B cell (primary cell): ENCODE measurements around the gene ZNF774. TPM values are rescaled to one million over a fixed set of nuclear protein-coding genes. Genes with fewer than 3 reads are reported as not detected.

Source experiments
- ATAC-seq: fragments of 200-7000 bp; cut with Tn5 transposase; one replicate; pipeline ENCODE4 v1.10.0; 2021; ENCODE audit warnings: low read depth, mild to moderate bottlenecking, moderate number of reproducible peaks, moderate library complexity
- CTCF ChIA-PET: fragments of 350-600 bp; sonication (Branson Sonifier 250); formaldehyde crosslinking; loops from one replicate; lab custom pipeline; 2021; ENCODE audit warnings: antibody characterized with exemption, inconsistent platforms; lab: Charles Lee
- POLR2A ChIA-PET: fragments of 350-600 bp; sonication (Branson Sonifier 250); formaldehyde crosslinking; loops from one replicate; lab custom pipeline; 2021; ENCODE audit warnings: antibody characterized with exemption; lab: Charles Lee
- DNase-seq: peaks from one replicate; pipeline ENCODE4 v3.0.0; 2013
- H2AFZ ChIP-seq: 2 replicates; pipeline ENCODE4 v1.6.1; 2012; ENCODE audit warnings: mild to moderate bottlenecking, low read depth, low read length; ENCODE audit not compliant: insufficient read depth, poor library complexity, severe bottlenecking
- H3K27ac ChIP-seq, 2 donors: 1 replicate in 1 of 2; 2 replicates in 1 of 2; pipeline ENCODE4 v1.5.1; 2012 to 2013; ENCODE audit warnings: low read length in 2 of 2, mild to moderate bottlenecking in 2 of 2, moderate library complexity in 1 of 2
- H3K27me3 ChIP-seq, 4 experiments: fragments of 200-600 bp in 1 of 4; sonication (generic) in 1 of 4; replicated peaks in 1 of 4; 1 replicate in 2 of 4; 2 replicates in 2 of 4; pipeline versions ENCODE4 v1.6.1 to v1.7.0; 2013 to 2016; ENCODE audit warnings: low read length in 3 of 4, mild to moderate bottlenecking in 2 of 4, mixed read lengths in 1 of 4, moderate library complexity in 1 of 4; ENCODE audit not compliant: insufficient read depth in 4 of 4, control insufficient read depth in 3 of 4; ENCODE audit errors: control extremely low read depth in 1 of 4
- H3K36me3 ChIP-seq, 2 experiments: replicated peaks in 1 of 2; 1 replicate in 1 of 2; 2 replicates in 1 of 2; pipeline versions ENCODE4 v1.6.1 to v1.7.1; 2013; ENCODE audit warnings: low read length in 1 of 2; ENCODE audit not compliant: insufficient read depth in 2 of 2, control insufficient read depth in 1 of 2; ENCODE audit errors: control extremely low read depth in 1 of 2, extremely low read depth in 1 of 2
- H3K4me1 ChIP-seq, 2 donors: fragments of 200-600 bp in 1 of 2; sonication (generic) in 1 of 2; 1 replicate in 1 of 2; 2 replicates in 1 of 2; pipeline versions ENCODE4 v1.5.1 to v1.6.1; 2013 to 2017; ENCODE audit warnings: low read length in 2 of 2; ENCODE audit not compliant: control insufficient read depth in 2 of 2, insufficient read depth in 2 of 2
- H3K4me2 ChIP-seq: replicated peaks from 2 replicates; pipeline ENCODE3; 2012; ENCODE audit warnings: mild to moderate bottlenecking, low read depth, low read length; ENCODE audit not compliant: poor library complexity, severe bottlenecking
- H3K4me3 ChIP-seq, 5 experiments: fragments of 200-600 bp in 1 of 5; sonication (generic) in 1 of 5; 1 replicate in 3 of 5; 2 replicates in 2 of 5; pipeline versions ENCODE4 v1.5.1 to v1.7.0; 2011 to 2016; ENCODE audit warnings: low read length in 4 of 5, mild to moderate bottlenecking in 4 of 5, low read depth in 2 of 5, control low read depth in 1 of 5, moderate library complexity in 1 of 5; ENCODE audit not compliant: insufficient read depth in 1 of 5; ENCODE audit errors: control extremely low read depth in 1 of 5, extremely low read depth in 1 of 5
- H3K79me2 ChIP-seq: fragments of 200-600 bp; sonication (generic); one replicate; pipeline ENCODE4 v1.6.0; 2016; ENCODE audit warnings: low read length; ENCODE audit not compliant: control insufficient read depth, insufficient read depth
- H3K9ac ChIP-seq: fragments of 200-600 bp; sonication (generic); 2 replicates; pipeline ENCODE4 v1.6.1; 2017; ENCODE audit warnings: mild to moderate bottlenecking, low read length, moderate library complexity
- H3K9me3 ChIP-seq, 3 donors: one replicate each; pipeline versions ENCODE4 v1.6.1 to v1.7.1; 2013; ENCODE audit warnings: low read length in 2 of 3; ENCODE audit not compliant: control insufficient read depth in 2 of 3, insufficient read depth in 1 of 3; ENCODE audit errors: control extremely low read depth in 1 of 3
- H4K20me1 ChIP-seq: 2 replicates; pipeline ENCODE4 v1.6.0; 2012; ENCODE audit warnings: mild to moderate bottlenecking, low read length; ENCODE audit not compliant: insufficient read depth, control insufficient read depth, poor library complexity, severe bottlenecking
- H3K27ac Mint-ChIP-seq: one replicate; pipeline ENCODE4 v1.8.0; 2021; ENCODE audit warnings: mixed read lengths
- H3K27me3 Mint-ChIP-seq: one replicate; pipeline ENCODE4 v1.8.0; 2021; ENCODE audit warnings: mixed read lengths
- H3K4me1 Mint-ChIP-seq: one replicate; pipeline ENCODE4 v1.8.0; 2021; ENCODE audit warnings: mixed read lengths
- H3K4me3 Mint-ChIP-seq: one replicate; pipeline ENCODE4 v1.8.0; 2021; ENCODE audit warnings: mixed read lengths
- H3K9me3 Mint-ChIP-seq: one replicate; pipeline ENCODE4 v1.8.0; 2022; ENCODE audit warnings: mixed read lengths; ENCODE audit not compliant: insufficient read depth
- CTCF ChIP-seq: fragments of 200-600 bp; IDR thresholded peaks from one replicate; pipeline ENCODE4 v1.8.0; 2022; ENCODE audit warnings: antibody characterized with exemption, mild to moderate bottlenecking
- EZH2 ChIP-seq: IDR thresholded peaks from 2 replicates; pipeline ENCODE4 v1.6.1; 2012; ENCODE audit warnings: borderline replicate concordance, low read depth, mild to moderate bottlenecking, moderate library complexity, low read length; ENCODE audit not compliant: insufficient read depth, poor library complexity, severe bottlenecking
- WGBS: methylation state at CpG from one replicate; pipeline ENCODE4 v1.1.5; 2013; ENCODE audit warnings: missing lambda C conversion rate; ENCODE audit not compliant: insufficient coverage; 5-methylcytosine and 5-hydroxymethylcytosine counted together
- intact Hi-C: fragments of 100-400 bp; cut with micrococcal nuclease; formaldehyde crosslinking; loops from one replicate; pipeline ENCODE4 v1.10.0; 2022
- polyA plus RNA-seq: library from polyadenylated mRNA; depleted of rRNA; stranded (reverse); fragments of >200 nt; gene quantifications from 2 replicates; pipeline ENCODE4 v1.2.3, GENCODE V29; 2012
- total RNA-seq, 2 donors: library from RNA; stranded (reverse); fragments of 120-200 nt in 1 of 2; gene quantifications; 1 replicate in 1 of 2; 2 replicates in 1 of 2; pipeline versions ENCODE4 v1.2.3 to v1.2.4, GENCODE V29; 2013 to 2022

Gene ZNF774
- total and polyA plus RNA-seq, 2 donors (not counting 1 experiment from before 2014, with no cell fraction given): 0.19 to 0.54 TPM

DNA sequence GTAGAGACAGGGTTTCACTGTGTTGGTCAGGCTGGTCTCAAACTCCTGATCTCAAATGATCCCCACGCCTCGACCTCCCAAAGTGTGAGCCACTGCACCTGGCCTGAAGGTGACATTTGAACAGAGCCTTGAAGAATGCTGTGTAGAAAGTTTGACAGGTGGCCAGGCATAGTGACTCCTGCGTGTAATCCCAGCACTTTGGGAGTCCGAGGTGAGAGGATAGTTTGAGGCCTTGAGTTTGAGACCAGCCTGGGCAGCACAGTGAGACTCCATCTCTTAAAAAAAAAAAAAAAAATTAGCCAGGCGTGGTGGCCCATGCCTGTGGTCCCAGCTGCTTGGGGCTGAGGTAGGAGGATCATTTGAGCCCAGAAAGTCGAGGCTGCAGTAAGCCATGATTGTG lies 37.4 kb downstream of the ZNF774 start:
- Histone ChIP-seq H3K4me2 (peak overlapping the region; percentile 94), H3K27ac (no peak overlapping the region), H3K9me3 (no peaks in the 10 kb centered on the region), H2AFZ (no peak overlapping the region), H3K4me1 (peaks cover 29% of the 10 kb centered on the region in 2 donors), H3K4me3 (peak overlapping the region in 4 of 5 experiments; percentile 72 to 93 (median 88)), H3K79me2 (peaks cover 63% of the 10 kb centered on the region), H3K27me3 (no peaks in the 10 kb centered on the region), H3K36me3 (peaks cover 0 to 13% of the 10 kb centered on the region in 2 experiments), H4K20me1 (peaks cover 30% of the 10 kb centered on the region), H3K9ac (peak overlapping the region; percentile 91)
- Mint-ChIP-seq H3K27me3 (no peaks in the 10 kb centered on the region), H3K4me1 (peaks cover 50% of the 10 kb centered on the region), H3K4me3 (peak overlapping the region; percentile 90), H3K9me3 (no peaks in the 10 kb centered on the region), H3K27ac (peak overlapping the region; percentile 64)
- 84% methylated on average over 4 of the region's 6 CpGs for WGBS
- ATAC-seq (no peak), DNase-seq (no peak)
- intact Hi-C loops: loop anchor here (10.0 kb wide), 2 partner anchors 45 to 205 kb away; no protein-coding TSS in a partner anchor
- TF ChIP-seq CTCF (no peak), EZH2 (no peak)
- POLR2A ChIA-PET: interaction anchor here (0.7 to 1.9 kb wide), 2 partner anchors 9 to 102 kb away, joined by 3 to 4 read pairs; no protein-coding TSS in a partner anchor
- CTCF ChIA-PET: interaction anchor here (1.0 to 2.2 kb wide), 3 partner anchors 11 to 542 kb away, joined by 3 to 8 read pairs (median 4); partner anchors contain the start of gene ZNF774

GRCh38 chr15:90393040-90393439 lies 41.0 kb downstream of the ZNF774 start:
- Mint-ChIP-seq H3K27ac (no peak overlapping the region), H3K4me3 (no peak overlapping the region), H3K27me3 (no peaks in the 10 kb centered on the region), H3K4me1 (peaks cover 71% of the 10 kb centered on the region), H3K9me3 (no peaks in the 10 kb centered on the region)
- no peak overlapping the region for H3K27ac ChIP-seq
- no peak for TF ChIP-seq CTCF
- TF ChIP-seq EZH2: no peak
- no peak overlapping the region for H3K4me3 ChIP-seq
- H3K36me3 ChIP-seq: peaks cover 0 to 17% of the 10 kb centered on the region in 2 experiments
- ATAC-seq: no peak
- H3K27me3 ChIP-seq: no peaks in the 10 kb centered on the region
- peaks cover 35% of the 10 kb centered on the region for H4K20me1 ChIP-seq
- POLR2A ChIA-PET: no interaction called here
- peaks cover 98% of the 10 kb centered on the region for H3K79me2 ChIP-seq
- peaks cover 34 to 39% of the 10 kb centered on the region in 2 donors for H3K4me1 ChIP-seq
- no peak for DNase-seq
- no peaks in the 10 kb centered on the region for H3K9me3 ChIP-seq
- no peak overlapping the region for H2AFZ ChIP-seq
- no peak overlapping the region for H3K4me2 ChIP-seq
- CTCF ChIA-PET: no interaction called here
- H3K9ac ChIP-seq: no peak overlapping the region
- WGBS: no CpG with 5 or more reads among the region's 1 CpG
- intact Hi-C loops: no loop called here
